Stomach smooth muscle (tissue), 2 donors: ENCODE results near the gene ERVH48-1.
"Not testable (repeated sequence)": the region's sequence is repeated elsewhere in the genome, so short reads cannot be mapped to it uniquely, and the experiment has no call there.

Source experiments
- H3K27ac ChIP-seq: one replicate; pipeline ENCODE4 v1.7.0; 2013; ENCODE audit warnings: mild to moderate bottlenecking, low read length, inconsistent platforms
- H3K27me3 ChIP-seq, 2 donors: one replicate each; pipeline ENCODE4 v1.7.0; 2013; ENCODE audit warnings: low read length in 2 of 2; ENCODE audit not compliant: insufficient read depth in 2 of 2, control insufficient read depth in 1 of 2
- H3K36me3 ChIP-seq, 2 donors: one replicate each; pipeline ENCODE4 v1.7.0; 2013; ENCODE audit warnings: low read length in 2 of 2; ENCODE audit not compliant: control insufficient read depth in 2 of 2, insufficient read depth in 2 of 2
- H3K4me1 ChIP-seq: one replicate; pipeline ENCODE4 v1.7.0; 2013; ENCODE audit warnings: low read length; ENCODE audit not compliant: control insufficient read depth, insufficient read depth
- H3K4me3 ChIP-seq, 2 donors: one replicate each; pipeline ENCODE4 v1.7.0; 2013; ENCODE audit warnings: low read length in 2 of 2
- H3K9ac ChIP-seq, 2 donors: one replicate each; pipeline ENCODE4 v1.7.0; 2013; ENCODE audit warnings: low read length in 2 of 2, mild to moderate bottlenecking in 1 of 2
- H3K9me3 ChIP-seq, 2 donors: one replicate each; pipeline ENCODE4 v1.7.0; 2013; ENCODE audit warnings: low read length in 2 of 2; ENCODE audit not compliant: control insufficient read depth in 2 of 2
- donor health status: healthy.
- donor health status: Pancreatic carcinoma.

Gene ERVH48-1

DNA sequence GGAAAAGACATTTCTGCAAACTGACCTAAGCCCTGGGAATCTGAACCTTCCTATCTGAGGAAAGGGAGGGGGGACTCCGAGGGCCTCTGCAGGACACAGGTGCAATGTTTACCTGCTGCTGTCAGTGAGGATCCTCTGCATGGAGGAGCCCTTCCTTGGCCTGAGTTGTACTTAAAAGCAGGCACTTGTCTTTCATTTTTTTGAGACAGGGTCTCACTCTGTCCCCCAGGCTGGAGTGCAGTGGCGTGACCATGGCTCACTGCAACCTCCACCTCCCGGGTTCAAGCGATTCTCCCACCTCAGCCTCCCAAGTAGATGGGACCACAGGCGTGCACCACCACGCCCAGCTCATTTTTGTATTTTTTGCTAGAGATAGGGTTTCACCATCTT is 13.2 kb upstream of the ERVH48-1 start:
- not testable (repeated sequence) for H3K9me3 ChIP-seq, H3K4me1 ChIP-seq, H3K27ac ChIP-seq, H3K27me3 ChIP-seq, H3K9ac ChIP-seq, H3K36me3 ChIP-seq, H3K4me3 ChIP-seq

- H3K36me3 ChIP-seq = peaks cover 0 to 2% of the 10 kb centered on the region in 2 donors
- H3K4me1 ChIP-seq = peaks cover 5% of the 10 kb centered on the region
- no peak overlapping the region for H3K27ac ChIP-seq
- no peaks in the 10 kb centered on the region for H3K27me3 ChIP-seq
- no peak overlapping the region for H3K9ac ChIP-seq
- H3K9me3 ChIP-seq = no peaks in the 10 kb centered on the region
- H3K4me3 ChIP-seq = no peak overlapping the region
Observed at GRCh38 chr21:42937960-42938605, 12.7 kb upstream of the ERVH48-1 start.

GRCh38 chr21:42937034-42937940 is 11.9 kb upstream of the ERVH48-1 start:
- not testable (repeated sequence) for H3K9ac ChIP-seq, H3K36me3 ChIP-seq, H3K4me3 ChIP-seq, H3K4me1 ChIP-seq, H3K27me3 ChIP-seq, H3K27ac ChIP-seq, H3K9me3 ChIP-seq

GRCh38 chr21:42936360-42936759 is 10.9 kb upstream of the ERVH48-1 start:
- not testable (repeated sequence) for H3K9ac ChIP-seq, H3K27ac ChIP-seq, H3K36me3 ChIP-seq, H3K27me3 ChIP-seq, H3K4me1 ChIP-seq, H3K4me3 ChIP-seq, H3K9me3 ChIP-seq

GRCh38 chr21:42933973-42934372 is 8.5 kb upstream of the ERVH48-1 start:
- not testable (repeated sequence) for H3K36me3 ChIP-seq, H3K4me3 ChIP-seq, H3K9me3 ChIP-seq, H3K27ac ChIP-seq, H3K27me3 ChIP-seq, H3K9ac ChIP-seq, H3K4me1 ChIP-seq

GRCh38 chr21:42933137-42933970 is 7.9 kb upstream of the ERVH48-1 start:
- H3K4me3 ChIP-seq, H3K36me3 ChIP-seq, H3K4me1 ChIP-seq, H3K27ac ChIP-seq, H3K9me3 ChIP-seq, H3K9ac ChIP-seq, H3K27me3 ChIP-seq: not testable (repeated sequence)

- H3K27me3 ChIP-seq, H3K9me3 ChIP-seq, H3K4me3 ChIP-seq, H3K27ac ChIP-seq, H3K4me1 ChIP-seq, H3K36me3 ChIP-seq, H3K9ac ChIP-seq: not testable (repeated sequence)
Observed at GRCh38 chr21:42932378-42933136, 7.1 kb upstream of the ERVH48-1 start.

GRCh38 chr21:42931560-42932235 is 6.3 kb upstream of the ERVH48-1 start:
- no peak overlapping the region for H3K4me3 ChIP-seq
- no peak overlapping the region for H3K9ac ChIP-seq
- no peaks in the 10 kb centered on the region for H3K9me3 ChIP-seq
- peaks cover 0 to 2% of the 10 kb centered on the region in 2 donors for H3K36me3 ChIP-seq
- H3K27ac ChIP-seq = no peak overlapping the region
- H3K27me3 ChIP-seq = no peaks in the 10 kb centered on the region
- no peaks in the 10 kb centered on the region for H3K4me1 ChIP-seq

- Histone ChIP-seq H3K27me3 (no peaks in the 10 kb centered on the region), H3K4me1 (no peaks in the 10 kb centered on the region), H3K9me3 (no peaks in the 10 kb centered on the region), H3K27ac (no peak overlapping the region), H3K9ac (no peak overlapping the region), H3K4me3 (no peak overlapping the region), H3K36me3 (peaks cover 0 to 2% of the 10 kb centered on the region in 2 donors)
Observed at GRCh38 chr21:42929969-42930368, 4.5 kb upstream of the ERVH48-1 start.
